Measurements from ENCODE around the gene HOMER2. TPM values are rescaled to one million over a fixed set of nuclear protein-coding genes. Genes with fewer than 3 reads are reported as not detected.

The HOMER2 gene
- total and polyA plus RNA-seq, 10 donors = 2.1 to 24.3 (median 11.7) TPM

DNA sequence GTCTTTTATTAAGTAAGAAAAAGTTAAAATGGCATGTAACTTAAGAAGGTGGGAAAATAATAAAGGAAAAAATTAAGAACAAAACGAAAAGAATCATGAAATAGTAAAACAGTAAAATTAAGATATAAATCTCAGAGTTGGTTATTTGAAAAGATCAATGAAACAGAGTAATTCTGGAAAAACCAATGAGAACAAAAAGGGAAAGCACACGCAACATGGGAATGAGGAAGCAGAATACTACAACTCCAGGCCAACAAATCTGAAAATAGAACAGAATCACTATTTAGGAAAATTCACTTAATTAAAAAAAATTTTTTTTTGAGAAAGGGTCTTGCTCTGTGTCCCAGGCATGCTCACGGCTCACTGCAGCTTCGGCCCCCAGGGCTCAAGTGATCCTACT lies 112.4 kb downstream of the HOMER2 start:
- intact Hi-C loops (cut with DNase I; ENCODE audit: low total_unique reads) = no loop called here
- Histone ChIP-seq H3K4me1 (peaks cover 0 to 18% (median 0%) of the 10 kb centered on the region in 6 donors), H3K9me3 (peaks cover 0 to 6% (median 0%) of the 10 kb centered on the region in 8 donors), H3K36me3 (peaks cover 2 to 37% (median 28%) of the 10 kb centered on the region in 6 donors), H3K27ac (no peak overlapping the region), H3K4me3 (no peak overlapping the region), H3K27me3 (replicated peaks in 1 of 7) (no peaks in the 10 kb centered on the region)
- 88 to 98% (median 95%) methylated on average over 4 of the region's 4 CpGs for WGBS, 5 donors
- DNase-seq = no peak
- TF ChIP-seq POLR2AphosphoS5 (IDR thresholded peaks at IDR 0.05) (no peak), POLR2A (IDR thresholded peaks at IDR 0.05) (no peak)
- TF ChIP-seq, protein P1, sequence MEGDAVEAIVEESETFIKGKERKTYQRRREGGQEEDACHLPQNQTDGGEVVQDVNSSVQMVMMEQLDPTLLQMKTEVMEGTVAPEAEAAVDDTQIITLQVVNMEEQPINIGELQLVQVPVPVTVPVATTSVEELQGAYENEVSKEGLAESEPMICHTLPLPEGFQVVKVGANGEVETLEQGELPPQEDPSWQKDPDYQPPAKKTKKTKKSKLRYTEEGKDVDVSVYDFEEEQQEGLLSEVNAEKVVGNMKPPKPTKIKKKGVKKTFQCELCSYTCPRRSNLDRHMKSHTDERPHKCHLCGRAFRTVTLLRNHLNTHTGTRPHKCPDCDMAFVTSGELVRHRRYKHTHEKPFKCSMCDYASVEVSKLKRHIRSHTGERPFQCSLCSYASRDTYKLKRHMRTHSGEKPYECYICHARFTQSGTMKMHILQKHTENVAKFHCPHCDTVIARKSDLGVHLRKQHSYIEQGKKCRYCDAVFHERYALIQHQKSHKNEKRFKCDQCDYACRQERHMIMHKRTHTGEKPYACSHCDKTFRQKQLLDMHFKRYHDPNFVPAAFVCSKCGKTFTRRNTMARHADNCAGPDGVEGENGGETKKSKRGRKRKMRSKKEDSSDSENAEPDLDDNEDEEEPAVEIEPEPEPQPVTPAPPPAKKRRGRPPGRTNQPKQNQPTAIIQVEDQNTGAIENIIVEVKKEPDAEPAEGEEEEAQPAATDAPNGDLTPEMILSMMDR (IDR thresholded peaks at IDR 0.05 in 8 of 11, conservative IDR thresholded peaks at IDR 0.05 in 3 of 11) = no peak

DNA sequence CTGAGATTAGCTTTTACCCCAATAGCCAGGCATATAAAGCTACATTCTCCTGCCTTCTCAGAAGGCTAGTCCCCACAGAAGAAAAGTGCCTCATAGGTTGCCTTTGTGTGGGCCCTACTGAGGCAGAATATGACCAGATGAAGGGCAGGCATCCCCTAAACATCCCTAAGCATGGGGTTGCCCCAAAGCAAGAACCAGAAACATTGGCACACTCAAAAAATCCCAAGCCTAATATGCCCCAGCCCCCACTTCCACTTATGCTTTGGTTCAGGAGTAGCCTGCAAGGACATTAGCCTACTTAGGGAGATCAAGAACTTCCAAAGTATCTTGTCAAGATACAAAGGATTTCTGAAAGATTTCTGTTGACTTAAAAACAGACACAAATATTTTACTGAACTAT lies 113.4 kb downstream of the HOMER2 start:
- no peak for TF ChIP-seq POLR2AphosphoS5 (IDR thresholded peaks at IDR 0.05)
- no peak for TF ChIP-seq POLR2A (IDR thresholded peaks at IDR 0.05)
- TF ChIP-seq, protein P1 (IDR thresholded peaks at IDR 0.05 in 8 of 11, conservative IDR thresholded peaks at IDR 0.05 in 3 of 11) = no peak
- H3K4me1 ChIP-seq = peaks cover 0 to 8% (median 0%) of the 10 kb centered on the region in 6 donors
- peaks cover 4 to 48% (median 38%) of the 10 kb centered on the region in 6 donors for H3K36me3 ChIP-seq
- no peak overlapping the region for H3K4me3 ChIP-seq
- H3K9me3 ChIP-seq = peaks cover 0 to 6% (median 0%) of the 10 kb centered on the region in 8 donors
- H3K27me3 ChIP-seq (replicated peaks in 1 of 7) = no peaks in the 10 kb centered on the region
- DNase-seq = no peak
- intact Hi-C loops (cut with DNase I; ENCODE audit: low total_unique reads) = no loop called here
- H3K27ac ChIP-seq = no peak overlapping the region

DNA sequence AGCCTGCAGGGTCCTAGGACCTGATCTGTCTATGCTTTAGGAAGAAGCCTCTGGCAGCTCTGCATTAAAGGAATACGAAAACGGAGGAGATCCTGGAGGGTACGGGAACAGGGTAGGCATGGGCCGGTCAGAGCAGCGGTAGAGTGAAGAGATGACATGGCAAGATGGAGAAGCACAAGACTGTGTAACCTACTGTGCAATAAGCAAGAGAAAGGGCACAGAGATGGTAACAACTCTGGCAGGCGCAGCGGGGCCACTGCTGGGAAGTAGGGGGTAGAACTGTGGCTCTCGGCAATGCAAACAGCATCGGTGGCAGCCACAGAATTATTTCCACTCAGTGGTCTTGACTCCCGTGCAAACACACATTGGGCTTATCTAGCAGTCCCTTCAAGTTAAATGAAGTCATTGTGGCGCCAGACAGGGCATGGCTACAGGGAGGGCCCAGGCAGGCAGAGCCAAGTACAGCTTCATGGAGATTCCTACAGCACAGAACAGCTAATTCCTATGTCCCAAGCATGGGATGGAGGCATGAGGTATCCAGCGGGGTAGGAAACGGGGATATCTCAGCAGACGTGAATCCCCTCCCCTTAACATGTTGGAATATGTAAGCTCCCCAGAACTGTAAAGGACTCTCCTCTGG lies 114.3 kb downstream of the HOMER2 start:
- 96 to 97% (median 97%) methylated on average over 14 of the region's 14 CpGs for WGBS, 5 donors
- TF ChIP-seq POLR2A (IDR thresholded peaks at IDR 0.05) (no peak), POLR2AphosphoS5 (IDR thresholded peaks at IDR 0.05) (no peak)
- TF ChIP-seq, protein P1 (IDR thresholded peaks at IDR 0.05 in 8 of 11, conservative IDR thresholded peaks at IDR 0.05 in 3 of 11) = no peak
- intact Hi-C loops (cut with DNase I; ENCODE audit: low total_unique reads) = no loop called here
- H3K36me3 ChIP-seq = peaks cover 6 to 57% (median 47%) of the 10 kb centered on the region in 6 donors
- no peaks in the 10 kb centered on the region for H3K27me3 ChIP-seq (replicated peaks in 1 of 7)
- H3K4me1 ChIP-seq = no peaks in the 10 kb centered on the region
- H3K9me3 ChIP-seq = peaks cover 0 to 6% (median 0%) of the 10 kb centered on the region in 8 donors
- H3K27ac ChIP-seq = no peak overlapping the region
- DNase-seq = no peak
- H3K4me3 ChIP-seq = no peak overlapping the region

DNA sequence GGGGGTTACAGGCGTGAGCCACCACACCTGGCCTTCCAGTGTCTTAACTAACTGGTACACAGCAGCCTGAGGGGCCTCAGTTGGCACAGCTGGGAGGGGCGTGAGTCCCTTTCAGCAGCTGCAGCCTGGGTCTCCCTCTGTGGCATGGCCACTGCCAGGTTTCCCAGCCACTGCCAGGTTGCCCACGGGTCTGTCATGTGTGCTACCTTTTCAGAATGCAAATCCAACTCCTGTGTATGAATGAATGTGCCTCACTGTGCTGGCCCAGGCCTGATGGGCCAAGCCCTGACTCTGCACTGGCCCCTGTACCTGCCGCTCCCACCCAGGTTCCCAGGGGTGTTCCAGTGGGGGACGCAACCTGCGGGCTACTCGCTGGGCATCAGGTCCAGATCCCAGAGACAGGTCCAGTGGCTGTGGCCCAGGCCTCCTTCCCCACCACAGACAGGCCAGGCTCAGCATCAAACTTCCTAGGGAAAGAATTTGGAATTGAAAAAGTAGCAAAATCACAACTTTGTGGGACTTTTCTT lies 117.1 kb downstream of the HOMER2 start:
- Histone ChIP-seq H3K36me3 (peaks cover 8 to 84% (median 74%) of the 10 kb centered on the region in 6 donors), H3K4me1 (peaks cover 0 to 16% (median 5%) of the 10 kb centered on the region in 6 donors), H3K27me3 (replicated peaks in 1 of 7) (no peaks in the 10 kb centered on the region), H3K27ac (no peak overlapping the region), H3K9me3 (peaks cover 0 to 6% (median 0%) of the 10 kb centered on the region in 8 donors), H3K4me3 (no peak overlapping the region)
- TF ChIP-seq POLR2A (IDR thresholded peaks at IDR 0.05) (no peak), POLR2AphosphoS5 (IDR thresholded peaks at IDR 0.05) (peak in 2 of 3 donors; percentile 9 to 51)
- TF ChIP-seq, protein P1 (IDR thresholded peaks at IDR 0.05 in 8 of 11, conservative IDR thresholded peaks at IDR 0.05 in 3 of 11) = no peak
- no peak for DNase-seq
- 95 to 100% (median 97%) methylated on average over 6 to 7 of the region's 7 CpGs for WGBS, 5 donors
- intact Hi-C loops (cut with DNase I; ENCODE audit: low total_unique reads) = no loop called here
